GM15510 (cell line): ENCODE measurements around the gene C6orf132.

Experiments used
- POLR2A ChIP-seq: IDR thresholded peaks from 3 replicates; pipeline ENCODE4 v1.6.1; 2011; ENCODE audit warnings: borderline replicate concordance; ENCODE audit not compliant: insufficient read length; ENCODE audit errors: extremely low read depth

C6orf132 gene, protein sequence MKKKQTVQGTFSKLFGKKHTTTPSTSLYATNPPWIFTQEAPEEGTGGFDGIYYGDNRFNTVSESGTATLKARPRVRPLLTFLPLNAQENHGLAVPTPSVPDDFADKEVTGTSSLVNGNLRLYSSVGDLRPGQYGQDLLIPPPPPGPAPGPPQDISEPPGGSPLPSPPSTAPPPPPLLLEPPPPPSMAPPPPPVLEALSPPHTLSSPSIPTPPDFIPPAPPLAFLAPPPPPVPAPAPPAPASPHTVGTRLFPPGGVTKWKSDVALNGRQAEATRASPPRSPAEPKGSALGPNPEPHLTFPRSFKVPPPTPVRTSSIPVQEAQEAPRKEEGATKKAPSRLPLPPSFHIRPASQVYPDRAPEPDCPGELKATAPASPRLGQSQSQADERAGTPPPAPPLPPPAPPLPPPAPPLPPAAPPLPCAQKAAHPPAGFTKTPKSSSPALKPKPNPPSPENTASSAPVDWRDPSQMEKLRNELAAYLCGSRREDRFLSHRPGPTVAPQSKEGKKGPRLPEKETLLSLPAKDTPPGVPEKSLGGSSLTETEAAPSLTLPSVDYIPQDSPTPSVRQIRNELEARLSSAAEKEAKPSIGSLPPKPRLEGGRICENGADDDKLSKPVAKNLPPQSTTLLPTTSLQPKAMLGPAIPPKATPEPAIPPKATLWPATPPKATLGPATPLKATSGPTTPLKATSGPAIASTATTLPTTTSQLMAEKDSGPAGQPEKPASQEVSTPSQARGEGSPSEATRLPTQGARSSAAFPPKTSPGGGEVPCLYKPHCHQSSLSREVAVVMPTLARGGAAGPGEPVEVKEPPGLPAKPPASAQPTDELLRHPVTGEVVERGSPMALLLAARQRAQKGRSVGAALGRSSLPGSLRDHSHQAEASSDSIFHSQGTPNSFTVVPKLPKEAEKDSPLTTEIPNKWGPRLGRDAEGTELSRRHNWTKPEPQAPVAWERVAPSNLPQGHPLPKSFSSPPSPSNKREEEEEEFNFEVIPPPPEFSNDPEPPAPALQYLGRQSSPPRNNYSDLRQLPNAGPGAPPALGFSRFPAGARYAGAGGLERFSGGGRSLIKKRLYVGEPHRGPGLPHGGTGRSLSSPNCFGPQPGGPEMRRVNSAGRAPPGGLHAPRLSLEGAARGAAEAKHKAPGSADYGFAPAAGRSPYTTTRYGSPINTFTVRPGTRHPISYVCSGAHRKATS

DNA sequence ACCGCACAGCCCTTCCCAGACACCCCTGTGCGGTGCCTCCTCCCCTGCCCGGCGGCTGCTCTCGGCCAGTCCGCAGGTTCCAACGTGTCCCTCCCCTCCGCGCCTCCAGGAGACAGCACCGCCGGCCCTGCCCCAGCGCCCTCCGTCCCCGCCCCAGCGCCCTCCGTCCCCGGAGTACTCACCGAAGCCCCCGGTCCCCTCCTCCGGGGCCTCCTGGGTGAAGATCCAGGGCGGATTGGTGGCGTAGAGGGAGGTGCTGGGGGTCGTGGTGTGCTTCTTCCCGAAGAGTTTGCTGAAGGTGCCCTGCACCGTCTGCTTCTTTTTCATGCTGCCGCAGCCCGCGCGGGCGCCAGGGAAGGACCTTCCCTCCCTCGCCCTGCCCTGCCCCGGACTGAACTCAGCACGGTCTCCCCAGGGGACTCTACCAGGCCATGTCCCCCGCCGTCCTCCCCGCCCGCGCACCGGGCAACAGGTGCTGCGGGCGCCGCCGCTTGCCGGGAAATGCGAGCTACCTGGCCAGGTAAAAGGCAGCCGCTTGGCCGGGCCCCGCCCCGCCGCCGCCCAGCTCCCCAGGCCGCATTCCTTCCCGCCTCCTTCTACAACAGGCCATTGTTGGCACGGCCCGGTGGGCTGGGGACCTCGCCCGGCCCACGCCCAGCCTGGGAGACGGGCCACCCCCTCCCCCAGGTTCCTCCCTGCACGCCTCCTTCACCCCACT lies at the start of gene C6orf132:
Gene C6orf132, minus strand, starts transcription at position 503 of the 718 bp plus-strand sequence. Its CDS starts 176 bp downstream, at position 327.
- TF ChIP-seq POLR2A = no peak

DNA sequence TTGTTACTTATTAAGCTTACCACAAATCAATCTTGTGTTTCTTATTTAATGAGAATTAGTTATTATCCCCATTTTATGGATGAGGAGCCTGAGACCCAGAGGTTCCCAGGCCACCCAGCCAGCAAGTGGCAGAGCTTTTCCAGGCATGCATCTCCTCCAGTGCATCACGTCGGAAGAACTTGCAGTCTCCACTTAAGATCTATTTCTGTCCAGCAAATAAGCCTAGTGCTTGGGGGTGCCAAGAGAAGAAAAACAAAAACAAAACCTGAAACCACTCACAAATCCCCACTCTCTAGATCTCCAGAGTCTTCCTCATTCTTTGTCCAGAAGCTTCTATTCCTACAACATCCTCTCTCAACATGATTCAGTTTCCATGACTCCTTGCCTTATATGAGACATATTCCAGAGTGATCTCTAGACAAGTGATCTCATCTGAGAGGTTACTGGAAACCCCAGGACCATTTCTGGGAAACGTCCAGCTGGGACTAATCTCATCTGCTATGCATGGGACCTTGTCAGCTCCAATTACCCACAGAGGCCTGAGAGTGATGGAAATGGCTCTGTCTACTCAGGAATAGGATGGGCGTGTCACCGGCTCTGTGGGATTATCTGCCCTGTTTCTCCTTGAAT lies 48.2 kb upstream of the C6orf132 start:
- TF ChIP-seq POLR2A = no peak

DNA sequence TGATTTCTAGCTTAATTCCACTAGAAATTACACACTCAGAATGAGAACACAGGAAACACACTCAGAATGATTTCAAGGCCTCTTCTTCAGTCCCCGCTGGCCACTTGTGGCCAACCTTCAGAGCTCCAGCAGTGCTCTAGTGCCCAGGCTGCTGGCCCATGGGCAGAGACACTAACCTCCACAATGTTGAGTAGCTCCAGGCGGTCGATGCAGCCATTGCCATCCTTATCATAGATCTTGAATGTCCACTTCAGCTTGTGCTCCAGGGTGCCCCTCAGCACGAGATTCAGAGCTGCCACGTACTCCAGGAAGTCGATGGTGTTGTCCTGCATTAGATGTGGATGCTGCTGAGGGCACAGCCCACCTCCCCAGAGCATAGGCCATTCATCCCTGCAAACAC lies 46.0 kb upstream of the C6orf132 start:
- TF ChIP-seq POLR2A = no peak

DNA sequence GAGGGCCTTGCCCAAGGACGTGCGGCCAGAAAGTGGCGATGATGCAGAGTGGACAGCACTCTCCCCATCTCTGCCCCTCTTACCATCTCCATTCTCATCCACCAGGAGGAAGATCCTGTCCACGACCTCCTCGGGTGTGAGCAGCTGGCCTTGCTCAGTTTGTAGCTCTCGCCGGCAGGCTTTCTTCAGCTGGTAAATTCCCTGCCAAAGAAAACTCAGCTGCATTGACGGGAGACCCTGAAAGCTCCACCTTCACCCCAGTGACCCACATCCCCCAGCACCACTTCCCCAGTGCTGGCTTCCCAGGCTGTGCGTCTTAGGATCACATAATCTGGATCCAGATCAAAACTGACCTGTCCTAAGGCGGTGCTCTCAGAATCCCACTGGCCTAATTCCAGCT lies 43.2 kb upstream of the C6orf132 start:
- no peak for TF ChIP-seq POLR2A

DNA sequence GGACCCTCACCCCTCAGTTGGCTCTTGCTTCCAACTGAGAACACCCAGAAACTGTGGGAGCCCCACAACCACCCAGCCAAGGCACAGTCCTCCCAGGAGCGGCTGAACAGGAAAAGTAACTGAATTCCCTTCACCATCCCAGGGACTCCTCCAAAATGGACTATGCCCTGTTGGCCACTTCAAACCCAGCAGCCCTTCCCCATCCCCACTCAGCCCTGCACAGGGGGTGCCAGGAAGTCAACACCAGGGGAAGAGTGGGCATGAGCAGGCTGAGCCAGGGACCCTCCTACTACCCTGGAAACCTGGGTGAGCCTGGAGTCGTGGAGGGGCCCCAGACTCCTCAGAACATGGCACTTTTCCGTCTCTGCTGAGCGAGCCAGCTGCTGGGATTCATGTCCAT lies 42.1 kb upstream of the C6orf132 start:
- no peak for TF ChIP-seq POLR2A

DNA sequence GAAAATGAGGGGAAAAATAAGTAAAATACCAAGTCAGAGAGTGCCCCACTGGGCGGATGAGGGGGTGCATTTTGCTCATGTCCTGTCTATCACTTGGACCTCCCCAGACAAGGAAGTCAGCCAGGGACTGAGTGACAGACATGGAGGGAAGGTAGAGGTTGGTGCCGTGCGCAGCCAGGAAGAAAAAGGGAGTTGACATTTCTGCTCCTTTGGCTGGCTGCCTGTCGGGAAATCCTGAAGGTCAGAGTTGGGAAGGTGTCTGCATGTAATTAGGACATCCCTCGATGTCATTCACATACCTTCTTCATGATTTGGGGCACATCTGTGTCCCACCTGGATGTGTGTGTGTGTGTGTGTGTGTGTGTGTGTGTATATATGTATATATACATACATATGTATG lies 39.7 kb upstream of the C6orf132 start:
- TF ChIP-seq POLR2A = no peak

DNA sequence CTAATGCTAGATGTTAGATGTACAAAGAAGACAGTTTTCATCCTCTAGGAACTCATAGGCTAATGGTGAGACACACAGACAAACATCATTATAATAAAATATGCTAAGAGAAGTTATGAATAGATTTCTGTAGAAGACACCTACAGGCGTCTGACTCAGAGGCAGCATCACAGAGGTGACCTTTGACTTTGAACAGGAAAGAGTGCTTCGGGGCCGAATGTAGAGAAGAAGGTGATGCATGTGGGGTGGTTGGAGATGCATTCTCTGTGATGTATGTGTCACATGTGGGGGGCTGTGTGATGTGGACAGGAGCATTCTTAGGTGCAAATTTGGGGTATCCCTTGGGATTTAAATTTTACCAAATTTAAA lies 37.5 kb upstream of the C6orf132 start:
- TF ChIP-seq POLR2A = no peak

DNA sequence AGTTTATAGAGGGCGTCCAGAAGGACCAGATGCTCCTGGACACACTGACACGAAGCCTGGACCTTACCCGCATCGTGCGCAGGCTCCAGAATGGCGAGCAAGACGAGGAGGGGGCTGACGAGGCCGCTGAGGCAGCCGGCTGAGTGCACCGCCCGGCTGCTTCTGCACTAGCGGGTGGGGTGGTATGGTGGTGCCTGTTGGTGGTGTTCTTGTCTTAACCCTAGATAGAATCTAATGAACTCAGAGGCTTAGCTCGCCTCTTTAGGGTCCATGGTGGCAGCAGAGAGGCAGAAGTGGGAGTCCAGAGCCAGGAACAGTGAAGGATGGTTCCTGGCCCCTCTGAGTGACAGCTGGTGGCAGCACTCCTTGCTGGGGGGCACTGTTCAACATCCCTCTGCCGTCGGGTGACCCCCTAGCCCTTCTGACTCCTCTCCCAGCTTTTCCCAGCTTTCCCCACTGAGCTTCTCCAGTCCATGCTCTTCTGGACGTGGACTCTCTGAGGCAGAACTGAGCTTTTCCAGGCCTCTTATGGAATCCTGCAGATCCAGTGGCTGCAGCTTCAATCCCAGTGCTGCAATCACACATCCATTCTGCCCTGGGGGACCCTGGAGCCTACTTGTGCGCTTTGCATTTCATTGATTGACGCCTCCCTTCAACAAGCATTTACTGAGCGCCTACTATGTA lies 37.0 kb upstream of the C6orf132 start:
- no peak for TF ChIP-seq POLR2A

DNA sequence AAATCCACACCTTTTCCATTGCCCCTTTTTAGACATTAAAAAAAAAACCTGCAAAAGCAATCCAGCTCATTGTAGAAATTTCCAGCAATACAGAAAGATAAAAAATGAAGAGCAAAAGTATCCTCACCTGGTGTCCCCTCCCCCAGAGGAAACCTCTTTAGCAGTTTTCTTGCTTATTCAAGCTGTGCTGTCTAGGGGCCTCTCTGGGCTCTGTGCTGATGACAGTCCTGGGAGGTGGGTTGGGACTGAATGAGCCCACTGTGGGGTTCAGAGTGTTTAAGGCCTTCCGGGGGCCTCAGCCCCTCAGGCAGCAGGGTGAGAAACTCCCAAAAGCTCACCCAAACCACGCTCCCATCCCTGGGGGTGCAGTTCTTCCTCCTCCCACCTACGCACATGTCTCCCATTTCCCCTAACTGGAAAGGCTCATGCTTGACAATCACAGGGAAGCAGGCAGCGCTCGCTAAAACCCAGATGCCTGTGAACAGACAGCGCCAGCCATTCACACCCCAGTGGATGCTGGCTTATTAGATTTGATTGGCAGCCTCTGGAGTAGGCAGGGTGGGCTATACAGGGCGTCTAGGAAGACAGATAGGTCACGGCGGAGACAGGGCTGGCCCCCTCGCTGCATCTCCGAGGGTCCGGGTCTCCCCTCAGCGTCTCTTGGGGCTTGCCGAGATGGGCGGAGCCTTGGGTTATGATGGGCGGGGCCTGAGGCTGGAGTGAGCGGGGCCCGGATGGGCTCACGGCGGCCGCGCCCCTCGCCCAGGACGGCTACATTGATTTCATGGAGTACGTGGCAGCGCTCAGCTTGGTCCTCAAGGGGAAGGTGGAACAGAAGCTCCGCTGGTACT lies 35.3 kb upstream of the C6orf132 start:
- TF ChIP-seq POLR2A = no peak

DNA sequence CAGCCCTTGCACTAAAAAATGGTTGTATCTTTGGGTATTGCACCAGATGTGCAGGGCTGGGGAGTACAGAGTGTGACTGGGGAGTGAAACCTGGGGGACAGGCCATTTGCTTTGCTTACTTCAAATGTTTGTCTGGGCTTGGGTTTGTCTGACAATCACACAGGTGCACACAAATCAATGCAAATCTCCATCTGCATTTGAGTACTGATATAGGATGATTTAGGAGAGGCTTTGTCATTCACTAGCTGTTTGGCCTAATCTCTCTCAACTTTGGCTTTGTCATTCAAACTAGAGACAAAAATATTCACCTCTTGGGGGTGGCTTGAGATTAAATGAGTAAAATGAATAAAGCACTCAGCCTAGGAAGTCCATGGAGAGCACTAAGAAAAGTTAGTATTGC lies 34.6 kb upstream of the C6orf132 start:
- no peak for TF ChIP-seq POLR2A

DNA sequence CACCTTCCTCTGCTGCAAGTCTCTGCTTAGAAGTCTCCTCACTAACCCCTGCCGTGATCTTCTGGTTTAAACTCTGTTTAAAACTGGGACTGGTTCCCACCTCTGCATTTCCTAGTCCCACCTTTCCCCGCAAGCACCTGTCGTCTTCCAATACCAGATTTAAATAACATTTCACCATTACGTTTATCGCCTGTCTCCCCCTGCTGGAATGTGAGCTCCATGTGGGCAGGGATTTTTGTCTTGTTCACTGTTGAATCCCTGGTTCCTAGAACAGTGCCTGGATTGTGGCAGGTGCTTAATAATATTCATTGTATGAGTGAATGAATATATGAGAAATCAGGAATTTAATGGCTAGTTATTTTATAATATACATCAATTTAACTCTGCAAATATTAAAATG lies 33.4 kb upstream of the C6orf132 start:
- no peak for TF ChIP-seq POLR2A

DNA sequence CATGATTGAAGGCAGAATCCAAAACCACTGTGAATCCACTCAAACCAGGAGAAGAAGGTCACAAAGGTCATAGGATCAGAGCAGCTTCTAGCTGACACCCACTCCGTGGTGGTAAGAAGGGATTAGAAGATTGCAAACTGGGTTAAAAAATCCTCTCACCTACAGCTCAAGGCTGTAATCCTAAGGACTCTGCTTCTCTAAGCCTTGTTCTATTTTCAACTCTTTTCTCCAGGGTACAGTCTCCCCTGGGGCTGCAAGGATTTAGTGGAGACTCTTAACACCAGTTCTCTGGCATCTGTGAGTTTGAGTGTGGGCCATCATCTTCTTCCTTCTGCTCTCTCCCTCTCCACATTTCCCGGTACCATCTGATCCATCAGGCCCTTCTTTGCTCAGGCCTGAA lies 30.7 kb upstream of the C6orf132 start, which contains the start of gene GUCA1A:
Gene GUCA1A, plus strand, starts transcription at position 264 of the 400 bp plus-strand sequence. CDS start 250 bp downstream, outside the sequence.
- no peak for TF ChIP-seq POLR2A
